Measurements from ENCODE around the gene PPFIBP1. TPM values are rescaled to one million over a fixed set of nuclear protein-coding genes. Genes with fewer than 3 reads are reported as not detected.

PPFIBP1 gene
- total and polyA plus RNA-seq, 9 donors: 61.3 to 216 (median 155) TPM

DNA sequence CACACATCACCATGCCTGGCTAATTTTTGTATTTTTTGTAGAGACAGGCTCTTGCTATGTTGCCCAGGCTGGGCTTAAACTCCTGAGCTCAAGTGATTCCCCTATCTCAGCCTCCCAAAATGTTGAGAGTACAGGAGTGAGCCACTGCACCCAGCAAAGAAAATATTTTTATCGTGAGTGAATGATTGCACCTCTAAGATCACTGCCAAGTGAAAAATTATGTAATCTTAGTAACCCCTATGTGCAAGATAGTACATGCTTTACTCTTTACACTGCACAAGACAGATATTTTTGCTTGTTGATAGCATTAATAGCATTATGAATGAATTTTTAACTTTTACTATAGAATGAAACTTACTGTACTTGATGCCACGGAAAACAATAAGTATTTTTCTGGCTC lies 183.2 kb downstream of the PPFIBP1 start:
- TF ChIP-seq POLR2A (IDR thresholded peaks at IDR 0.05) (no peak), EP300 (IDR thresholded peaks at IDR 0.05) (no peak)
- TF ChIP-seq, protein P1, sequence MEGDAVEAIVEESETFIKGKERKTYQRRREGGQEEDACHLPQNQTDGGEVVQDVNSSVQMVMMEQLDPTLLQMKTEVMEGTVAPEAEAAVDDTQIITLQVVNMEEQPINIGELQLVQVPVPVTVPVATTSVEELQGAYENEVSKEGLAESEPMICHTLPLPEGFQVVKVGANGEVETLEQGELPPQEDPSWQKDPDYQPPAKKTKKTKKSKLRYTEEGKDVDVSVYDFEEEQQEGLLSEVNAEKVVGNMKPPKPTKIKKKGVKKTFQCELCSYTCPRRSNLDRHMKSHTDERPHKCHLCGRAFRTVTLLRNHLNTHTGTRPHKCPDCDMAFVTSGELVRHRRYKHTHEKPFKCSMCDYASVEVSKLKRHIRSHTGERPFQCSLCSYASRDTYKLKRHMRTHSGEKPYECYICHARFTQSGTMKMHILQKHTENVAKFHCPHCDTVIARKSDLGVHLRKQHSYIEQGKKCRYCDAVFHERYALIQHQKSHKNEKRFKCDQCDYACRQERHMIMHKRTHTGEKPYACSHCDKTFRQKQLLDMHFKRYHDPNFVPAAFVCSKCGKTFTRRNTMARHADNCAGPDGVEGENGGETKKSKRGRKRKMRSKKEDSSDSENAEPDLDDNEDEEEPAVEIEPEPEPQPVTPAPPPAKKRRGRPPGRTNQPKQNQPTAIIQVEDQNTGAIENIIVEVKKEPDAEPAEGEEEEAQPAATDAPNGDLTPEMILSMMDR (IDR thresholded peaks at IDR 0.05): no peak
- no peak overlapping the region for H3K4me3 ChIP-seq
- DNase-seq: no peak
- H3K27me3 ChIP-seq: no peaks in the 10 kb centered on the region
- 81 to 84% (median 83%) methylated on average over 2 of the region's 2 CpGs for WGBS, 3 donors
- no peaks in the 10 kb centered on the region for H3K9me3 ChIP-seq
- peaks cover 2% of the 10 kb centered on the region for H3K4me1 ChIP-seq (ENCODE audit: insufficient read depth)
- H3K27ac ChIP-seq: no peak overlapping the region
- H3K36me3 ChIP-seq: no peaks in the 10 kb centered on the region
- intact Hi-C loops (cut with DNase I): no loop called here

DNA sequence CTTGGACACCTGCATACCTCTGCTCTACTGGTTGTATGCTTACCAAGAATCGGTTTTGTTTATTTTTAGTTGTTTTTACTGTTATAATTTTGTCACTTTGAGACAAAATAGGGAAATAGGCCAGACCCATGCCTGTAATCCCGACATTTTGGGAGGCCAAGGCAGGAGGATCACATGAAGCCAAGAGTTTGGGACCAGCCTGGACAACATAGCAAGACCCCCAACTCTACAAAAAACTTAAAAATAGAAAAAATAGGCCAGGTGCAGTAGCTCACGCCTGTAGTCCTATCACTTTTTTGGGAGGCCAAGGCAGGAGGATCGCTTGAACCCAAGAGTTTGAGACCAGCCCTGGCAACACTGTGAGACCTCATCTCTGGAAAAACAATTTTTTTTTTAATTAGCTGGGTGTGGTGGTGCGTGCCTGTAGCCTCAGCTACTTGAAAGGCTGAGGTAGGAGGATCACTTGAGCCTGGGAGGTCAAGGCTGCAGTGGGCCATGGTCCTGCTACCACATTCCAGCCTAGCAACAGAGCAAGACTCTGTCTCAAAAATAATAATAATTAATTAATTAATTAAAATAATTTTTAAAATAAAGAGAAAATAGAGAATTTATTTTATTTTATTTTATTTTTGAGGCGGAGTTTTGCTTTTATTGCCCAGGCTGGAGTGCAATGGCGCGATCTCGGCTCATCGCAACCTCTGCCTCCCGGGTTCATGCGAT lies 185.4 kb downstream of the PPFIBP1 start:
- Histone ChIP-seq H3K27ac (peak overlapping the region in 1 of 2 donors; percentile 60), H3K27me3 (no peaks in the 10 kb centered on the region), H3K4me3 (peak overlapping the region; percentile 66), H3K4me1 (ENCODE audit: insufficient read depth) (peaks cover 2% of the 10 kb centered on the region), H3K9me3 (no peaks in the 10 kb centered on the region), H3K36me3 (no peaks in the 10 kb centered on the region)
- intact Hi-C loops (cut with DNase I): no loop called here
- 44 to 84% (median 75%) methylated on average over 12 of the region's 12 CpGs for WGBS, 3 donors
- no peak for DNase-seq
- TF ChIP-seq EP300 (IDR thresholded peaks at IDR 0.05): no peak
- TF ChIP-seq, protein P1 (IDR thresholded peaks at IDR 0.05): no peak
- TF ChIP-seq POLR2A (IDR thresholded peaks at IDR 0.05): no peak

DNA sequence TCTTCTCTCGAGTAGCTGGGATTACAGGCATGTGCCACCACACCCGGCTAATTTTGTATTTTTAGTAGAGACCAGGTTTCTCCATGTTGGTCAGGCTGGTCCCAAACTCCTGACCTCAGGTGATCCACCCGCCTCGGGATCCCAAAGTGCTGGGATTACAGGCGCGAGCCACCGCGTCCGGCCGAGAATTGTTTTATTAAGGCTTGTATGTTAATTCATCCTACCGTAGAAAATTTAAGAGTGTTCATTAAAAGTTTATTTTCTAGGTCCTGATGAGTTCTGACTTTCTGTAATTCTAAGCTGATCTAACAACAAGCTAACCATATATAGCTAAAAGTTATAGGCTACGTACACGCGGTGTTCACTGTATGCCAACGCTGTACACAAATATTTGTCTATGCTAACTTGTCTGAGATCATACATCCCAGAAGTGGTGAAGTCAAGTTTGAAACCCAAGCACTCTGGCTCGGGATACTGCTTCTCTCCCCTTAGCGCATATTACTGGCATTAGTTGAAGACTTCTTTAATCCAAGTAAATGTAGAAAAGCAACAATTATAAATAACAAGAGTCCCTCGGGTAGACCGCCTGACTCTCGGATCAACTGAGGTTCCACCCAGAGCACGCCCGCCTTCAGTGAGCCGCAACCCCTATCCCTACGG lies 186.1 kb downstream of the PPFIBP1 start:
- DNase-seq: peak in 1 of 5 donors; percentile 39
- intact Hi-C loops (cut with DNase I): no loop called here
- Histone ChIP-seq H3K4me1 (ENCODE audit: insufficient read depth) (peaks cover 2% of the 10 kb centered on the region), H3K27me3 (no peaks in the 10 kb centered on the region), H3K27ac (peak overlapping the region in 1 of 2 donors; percentile 60), H3K4me3 (peak overlapping the region; percentile 66), H3K36me3 (no peaks in the 10 kb centered on the region), H3K9me3 (no peaks in the 10 kb centered on the region)
- WGBS, 3 donors: 1 to 17% (median 12%) methylated on average over 24 of the region's 24 CpGs
- TF ChIP-seq POLR2A (IDR thresholded peaks at IDR 0.05) (no peak), EP300 (IDR thresholded peaks at IDR 0.05) (no peak)
- TF ChIP-seq, protein P1 (IDR thresholded peaks at IDR 0.05): no peak

DNA sequence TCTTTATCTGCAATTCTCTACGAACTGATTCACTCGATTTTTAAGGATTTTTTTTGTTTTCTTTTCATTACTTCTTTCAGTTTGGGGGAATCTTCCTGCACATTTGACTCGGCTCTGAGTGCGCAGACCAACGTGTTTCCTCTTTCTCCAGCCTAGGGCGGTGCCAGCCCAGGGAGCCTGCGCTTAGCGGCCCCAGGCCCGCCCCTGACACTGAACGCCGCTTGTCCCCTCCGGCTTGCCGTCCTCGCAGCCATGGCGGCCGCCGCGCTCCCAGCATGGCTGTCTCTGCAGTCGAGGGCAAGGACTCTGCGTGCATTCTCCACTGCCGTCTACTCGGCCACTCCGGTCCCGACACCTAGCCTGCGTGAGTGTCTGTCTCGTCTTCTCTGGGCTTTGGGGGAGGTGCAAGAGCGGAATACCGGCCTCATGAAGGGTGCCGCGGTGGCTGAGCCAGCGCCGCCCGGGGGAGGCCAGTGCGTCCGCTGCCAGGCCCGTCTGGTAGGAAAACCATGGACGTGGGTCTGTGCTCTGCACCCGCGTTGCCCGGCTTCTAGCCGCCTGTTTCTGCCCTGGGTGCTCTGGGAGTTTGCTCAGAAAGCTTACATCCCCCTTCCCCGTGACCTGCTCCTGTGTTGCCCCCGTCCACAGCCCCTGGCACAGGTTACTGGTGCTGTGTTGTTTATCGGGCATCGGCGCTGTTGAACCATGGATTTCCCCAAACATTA lies 186.7 kb downstream of the PPFIBP1 start, which contains the start of gene MRPS35:
TSS of gene MRPS35 (plus strand) at position 241 of the 725 bp plus-strand sequence. CDS start at position 253, 12 bp downstream.
- Histone ChIP-seq H3K27ac (peak within 1 kb of the TSS; percentile 31 to 60), H3K4me1 (ENCODE audit: insufficient read depth) (peaks cover 2% of the 10 kb centered on the region), H3K9me3 (no peaks in the 10 kb centered on the region), H3K4me3 (peak within 1 kb of the TSS; percentile 66), H3K36me3 (no peaks in the 10 kb centered on the region), H3K27me3 (no peaks in the 10 kb centered on the region)
- TF ChIP-seq POLR2A (IDR thresholded peaks at IDR 0.05): peak; percentile 25
- TF ChIP-seq, protein P1 (IDR thresholded peaks at IDR 0.05): no peak
- peak; percentile 86 to 93 (median 91) for DNase-seq
- intact Hi-C loops (cut with DNase I): no loop called here
- WGBS, 3 donors: 0% methylated on average over 46 of the region's 46 CpGs
